Adipose tissue (tissue), 3 donors: ENCODE measurements around the gene UNG. TPM values are rescaled to one million over a fixed set of nuclear protein-coding genes. Genes with fewer than 3 reads are reported as not detected.

Experiments
- H3K27ac ChIP-seq: one replicate; pipeline ENCODE4 v1.5.1; 2013; ENCODE audit warnings: low read depth, low read length
- WGBS, 3 donors: extraction: QIAGEN DNeasy Blood & Tissue Kit; methylation state at CpG; one replicate each; pipeline ENCODE4 v1.1.7; 2013; 5-methylcytosine and 5-hydroxymethylcytosine counted together
- polyA plus RNA-seq, 3 donors: library from polyadenylated mRNA; stranded (reverse); fragments of 200-250 nt; gene quantifications; one replicate each; pipeline ENCODE4 v1.2.3, GENCODE V29; 2013
- donor health status: healthy with polysubstance abuse.
- donor health status: Bipolar disorder and iron deficiency.
- donor health status: healthy.

Gene UNG
- polyA plus RNA-seq, 3 donors: 12.0 to 28.6 (median 25.7) TPM

DNA sequence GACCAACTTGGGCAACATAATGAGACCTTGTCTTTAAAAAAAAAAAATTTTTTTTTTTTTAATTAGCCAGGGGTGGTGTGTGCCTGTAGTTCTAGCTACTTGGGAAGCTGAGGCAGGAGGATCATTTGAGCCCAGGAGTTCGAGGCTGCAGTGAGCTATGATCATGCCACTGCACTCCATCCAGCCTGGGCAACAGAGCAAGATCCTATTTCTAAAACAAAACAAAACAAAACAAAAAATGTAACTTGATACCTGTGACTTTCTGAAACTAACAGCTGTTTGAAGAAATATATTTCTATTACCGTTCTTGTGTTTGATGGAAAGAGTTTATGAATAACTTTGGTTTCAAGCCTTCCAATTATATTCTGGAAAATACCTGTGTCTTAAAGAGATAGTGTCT, 17.2 kb downstream of the UNG start:
- no peak overlapping the region for H3K27ac ChIP-seq
- WGBS, 3 donors: 35 to 79% (median 70%) methylated on average over 2 of the region's 2 CpGs

DNA sequence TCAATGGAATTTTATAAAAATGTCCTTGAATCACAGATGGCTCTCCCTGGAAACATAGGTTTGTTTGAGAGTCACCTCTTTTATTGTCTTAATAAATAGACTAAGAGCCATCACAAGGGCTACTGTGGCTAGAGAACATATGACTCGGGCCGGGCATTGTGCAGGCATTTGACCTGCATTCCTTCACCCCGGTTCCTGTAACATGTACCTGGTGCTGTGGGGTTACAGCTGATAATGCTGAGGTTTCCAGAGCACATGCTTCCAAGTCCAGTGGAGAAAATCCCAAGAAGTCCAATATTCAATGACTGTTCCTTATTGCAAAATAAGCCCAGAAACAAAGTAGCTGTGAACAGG, 18.0 kb downstream of the UNG start:
- WGBS, 3 donors: 17 to 58% (median 49%) methylated on average over 3 of the region's 3 CpGs
- no peak overlapping the region for H3K27ac ChIP-seq

DNA sequence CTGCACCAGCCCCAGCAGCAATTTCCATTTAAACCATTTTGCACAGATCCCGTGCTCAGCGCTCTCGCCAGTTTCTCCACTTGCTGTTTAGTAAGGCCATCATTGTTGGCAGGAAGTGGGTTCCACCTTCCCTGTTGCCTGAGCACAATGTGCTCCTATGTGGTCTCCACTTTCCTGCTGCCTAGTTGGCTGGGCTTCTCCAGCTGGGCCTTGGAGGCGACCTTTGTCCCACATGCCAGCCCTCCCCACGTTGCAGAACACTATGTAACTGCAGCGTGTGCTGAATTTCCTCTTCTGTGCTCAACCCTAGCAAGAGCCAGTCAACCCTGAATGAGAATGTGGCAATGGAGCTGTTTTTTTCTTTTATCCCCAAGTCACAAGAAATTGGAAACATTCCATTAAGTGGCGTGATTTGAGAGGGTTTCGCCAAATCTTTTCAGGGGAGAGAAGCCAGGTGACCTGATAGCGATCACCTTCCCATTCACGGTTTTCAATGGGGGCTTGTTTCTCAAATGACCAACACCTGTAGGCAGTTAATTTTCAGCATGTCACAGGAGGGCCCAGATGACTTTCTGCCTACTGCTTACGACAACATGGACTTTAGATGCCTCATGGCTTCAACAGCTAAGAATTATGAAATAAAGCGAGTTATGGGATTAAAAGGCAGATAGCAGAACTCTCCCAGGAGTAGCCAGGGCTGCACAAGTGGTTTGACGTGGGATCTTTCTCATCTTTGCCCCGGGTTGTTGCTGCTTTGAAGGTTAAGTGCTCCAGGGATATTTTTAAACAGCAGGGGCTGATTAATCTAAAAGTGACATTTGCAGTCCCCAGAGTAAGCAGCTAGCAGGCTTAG, 18.6 kb downstream of the UNG start, which contains the start of gene ACACB:
TSS of gene ACACB (plus strand) at position 830 of the 853 bp plus-strand sequence. CDS start 22,819 bp downstream, outside the sequence.
- H3K27ac ChIP-seq: peak within 1 kb of the TSS; percentile 81

DNA sequence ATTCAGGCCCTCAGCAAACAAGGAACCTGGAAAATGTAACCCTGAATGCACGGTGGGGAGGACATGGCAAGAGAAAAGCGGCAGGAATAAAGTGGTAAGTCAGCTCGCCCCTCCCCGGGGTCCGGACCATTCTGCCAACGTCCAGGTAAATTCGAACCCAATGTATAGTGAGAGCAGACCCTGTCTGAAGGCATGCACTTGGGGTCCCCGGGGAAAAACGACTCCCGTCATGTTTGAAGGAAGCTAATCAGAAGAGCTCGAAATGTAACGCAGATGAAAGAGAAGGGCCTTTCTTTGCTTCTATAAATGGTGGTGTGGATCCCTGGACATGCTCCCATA, 19.2 kb downstream of the UNG start:
- H3K27ac ChIP-seq: no peak overlapping the region
- WGBS, 3 donors: 31 to 75% (median 64%) methylated on average over 12 of the region's 12 CpGs

More for the DNA sequence above, 18.6 kb downstream of the UNG start, which contains the start of gene ACACB:
- 15 to 41% (median 33%) methylated on average over 14 of the region's 14 CpGs for WGBS, 3 donors

DNA sequence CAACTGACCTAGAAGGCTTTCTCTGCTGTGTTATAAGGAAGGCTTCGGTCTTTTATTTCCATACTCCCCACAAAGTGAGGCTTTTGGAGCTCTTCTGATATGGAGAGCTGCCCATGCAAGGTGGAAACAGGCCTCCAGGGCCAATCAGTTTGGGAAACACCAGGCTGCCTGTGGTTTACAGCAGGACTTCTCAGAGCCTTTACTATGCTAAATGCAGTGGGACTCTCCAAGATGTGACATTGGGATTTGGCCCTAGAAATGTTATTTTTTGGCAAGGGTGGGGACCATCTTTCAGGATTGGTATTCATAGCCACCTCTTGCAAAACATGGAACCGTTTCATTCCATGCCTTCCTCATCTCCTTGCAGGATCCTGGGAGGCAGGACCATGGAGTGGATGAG, 22.7 kb downstream of the UNG start:
- H3K27ac ChIP-seq: no peak overlapping the region
- 43 to 77% (median 66%) methylated on average over 2 of the region's 2 CpGs for WGBS, 3 donors

DNA sequence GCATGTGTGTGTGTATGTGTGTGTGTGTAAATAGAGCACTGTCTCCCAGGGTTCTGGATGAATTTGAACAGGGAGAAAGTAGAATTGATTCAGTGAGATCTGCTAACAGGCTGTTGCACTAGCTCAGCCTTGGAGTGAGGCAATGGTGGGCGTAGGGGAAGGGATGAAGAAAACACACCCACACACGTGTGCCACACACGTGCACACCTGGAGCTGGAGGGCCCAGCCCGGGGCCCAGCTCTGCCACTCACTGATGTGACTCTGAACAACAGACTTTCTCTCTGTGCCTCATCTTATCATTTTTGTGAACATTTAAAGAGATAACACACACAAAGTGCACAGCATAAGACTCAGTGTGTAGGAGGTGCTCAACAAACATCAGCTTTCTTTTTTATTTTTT, 23.2 kb downstream of the UNG start:
- WGBS, 3 donors: 58 to 68% (median 64%) methylated on average over 4 of the region's 4 CpGs
- no peak overlapping the region for H3K27ac ChIP-seq

DNA sequence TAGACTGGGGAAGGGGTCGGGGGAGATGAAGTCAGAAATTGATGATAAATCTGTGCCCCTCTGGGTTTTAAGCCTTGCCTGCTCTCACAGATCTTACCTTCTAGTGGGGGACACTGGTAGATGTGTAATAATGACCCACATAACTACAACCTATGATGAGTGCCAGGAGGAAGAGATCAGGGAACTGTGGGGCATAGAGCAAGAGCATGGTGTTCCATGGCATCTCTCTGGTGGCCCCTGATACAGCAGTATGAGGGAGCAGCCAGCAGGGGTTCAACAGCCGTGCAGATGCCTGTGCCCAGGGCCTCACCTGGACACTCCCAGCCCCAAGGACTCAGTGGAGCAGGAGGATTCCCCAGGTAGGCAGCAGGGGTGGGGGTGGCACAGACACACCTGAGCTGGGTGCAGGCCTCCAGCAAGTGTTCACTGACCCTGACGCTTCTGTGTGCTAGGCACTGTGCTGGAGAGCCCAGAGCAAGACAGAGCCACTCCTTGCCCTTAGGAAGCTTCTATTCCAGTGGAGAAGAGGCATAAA, 24.0 kb downstream of the UNG start:
- H3K27ac ChIP-seq: no peak overlapping the region
- 89 to 93% (median 91%) methylated on average over 3 of the region's 3 CpGs for WGBS, 3 donors

DNA sequence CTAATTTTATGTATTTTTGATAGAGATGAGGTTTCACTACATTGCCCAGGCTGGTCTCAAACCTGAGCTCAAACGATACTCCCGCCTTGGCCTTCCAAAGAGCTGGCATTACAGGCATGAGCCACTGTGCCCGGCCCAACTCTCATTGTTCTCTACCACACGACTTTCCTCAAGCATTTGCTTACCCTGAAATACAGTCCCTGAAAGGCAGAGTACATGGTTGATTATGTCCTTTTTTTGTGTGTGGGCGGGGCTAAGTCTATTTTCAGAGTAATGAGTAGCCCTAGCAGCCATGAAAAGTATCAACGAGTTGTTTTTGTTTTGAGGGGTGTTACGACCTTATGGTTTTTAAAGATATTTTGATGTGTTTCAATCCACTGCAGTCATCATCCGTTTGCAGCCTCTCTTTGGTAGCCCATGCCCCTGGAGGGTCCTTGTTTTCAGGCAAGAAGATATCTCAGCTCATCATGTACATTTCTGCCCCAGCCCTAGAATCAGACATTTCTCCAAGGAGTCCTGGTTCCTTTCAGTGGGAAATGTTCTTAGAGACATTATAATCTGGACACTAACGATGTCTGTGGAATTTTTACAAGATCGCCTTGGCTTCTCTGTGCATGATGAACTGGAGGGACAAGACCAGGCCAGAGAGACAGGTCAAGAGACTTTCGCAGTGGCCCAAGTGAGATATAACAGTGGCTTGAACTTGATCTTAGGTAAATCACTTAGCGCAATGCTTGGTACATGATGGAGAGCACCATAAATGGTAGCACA, 27.7 kb downstream of the UNG start:
- H3K27ac ChIP-seq: no peak overlapping the region
- 86 to 87% (median 86%) methylated on average over 12 of the region's 12 CpGs for WGBS, 3 donors

DNA sequence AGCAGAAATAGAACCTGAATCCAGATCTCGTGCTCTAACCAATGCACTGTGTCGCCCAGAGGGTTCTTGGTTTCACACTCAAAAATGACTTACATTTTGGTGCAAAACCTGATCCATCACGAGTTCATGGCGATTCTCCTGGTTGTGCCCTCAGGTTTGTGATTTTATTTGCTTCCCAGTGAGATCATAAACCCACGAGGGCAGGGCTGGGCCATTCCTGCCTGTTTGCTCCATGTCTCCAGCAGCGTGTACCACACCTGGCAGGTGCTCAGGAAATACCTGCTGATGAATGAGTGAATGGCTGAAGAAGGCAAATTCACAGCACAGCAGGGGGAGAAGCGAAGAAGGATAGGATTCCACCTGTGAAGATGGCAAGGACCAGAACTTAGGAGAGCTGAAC, 28.4 kb downstream of the UNG start:
- WGBS, 3 donors: 72 to 91% (median 88%) methylated on average over 7 of the region's 7 CpGs
- no peak overlapping the region for H3K27ac ChIP-seq

DNA sequence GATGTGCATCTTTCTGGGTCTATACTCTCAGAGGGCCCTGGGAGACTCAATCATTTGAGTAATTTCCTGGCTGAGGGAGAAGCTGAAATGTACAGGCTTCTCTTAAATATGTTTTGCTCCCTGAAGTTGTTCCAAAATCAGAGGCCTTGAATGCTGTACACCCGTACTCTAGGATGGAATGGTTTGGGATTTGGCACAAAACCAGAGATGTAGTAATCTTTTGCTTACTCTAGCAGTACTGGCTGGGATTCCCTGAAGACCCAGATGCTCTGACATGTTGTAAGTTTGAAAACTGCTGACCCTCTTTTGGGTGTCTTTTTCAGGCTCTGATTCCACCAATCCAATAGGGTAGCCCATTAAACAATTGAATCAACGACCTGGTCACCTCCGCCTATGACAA, 29.4 kb downstream of the UNG start:
- H3K27ac ChIP-seq: no peak overlapping the region
- WGBS, 3 donors: 60 to 72% (median 69%) methylated on average over 3 of the region's 3 CpGs

DNA sequence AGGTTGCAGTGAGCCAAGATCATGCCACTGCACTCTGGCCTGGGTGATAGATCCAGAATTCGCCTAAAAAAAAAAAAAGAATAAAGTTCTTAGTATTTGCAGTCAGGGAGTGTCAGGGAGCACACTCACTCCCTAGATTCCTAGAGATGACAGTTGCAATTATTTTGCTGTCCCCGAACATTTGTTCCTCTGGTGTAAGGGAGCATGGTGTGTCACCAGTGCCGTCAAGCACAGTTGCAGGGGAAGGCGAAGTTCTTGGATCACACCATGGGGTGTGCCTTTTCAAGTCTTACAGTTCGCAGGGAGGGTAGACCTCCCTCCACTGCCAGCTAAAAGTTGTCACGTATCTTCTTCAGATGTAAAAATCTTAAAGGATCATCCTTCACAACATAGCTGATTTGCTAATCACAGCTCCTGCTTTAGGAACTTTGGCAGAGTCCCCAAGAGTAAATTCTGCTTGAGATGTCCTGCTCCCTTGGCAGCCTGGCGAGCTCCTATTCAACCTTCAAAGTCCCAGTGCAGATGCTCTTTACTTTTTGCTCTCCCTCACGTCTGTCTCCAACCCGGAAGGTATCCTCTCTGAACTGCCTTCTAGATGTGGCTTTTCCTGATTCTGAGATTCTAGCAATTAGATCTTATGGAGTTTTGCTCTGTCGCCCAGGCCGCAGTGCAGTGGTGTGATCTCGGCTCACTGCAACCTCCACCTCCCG, 30.3 kb downstream of the UNG start:
- H3K27ac ChIP-seq: no peak overlapping the region
- WGBS, 3 donors: 84 to 91% (median 87%) methylated on average over 13 of the region's 13 CpGs

DNA sequence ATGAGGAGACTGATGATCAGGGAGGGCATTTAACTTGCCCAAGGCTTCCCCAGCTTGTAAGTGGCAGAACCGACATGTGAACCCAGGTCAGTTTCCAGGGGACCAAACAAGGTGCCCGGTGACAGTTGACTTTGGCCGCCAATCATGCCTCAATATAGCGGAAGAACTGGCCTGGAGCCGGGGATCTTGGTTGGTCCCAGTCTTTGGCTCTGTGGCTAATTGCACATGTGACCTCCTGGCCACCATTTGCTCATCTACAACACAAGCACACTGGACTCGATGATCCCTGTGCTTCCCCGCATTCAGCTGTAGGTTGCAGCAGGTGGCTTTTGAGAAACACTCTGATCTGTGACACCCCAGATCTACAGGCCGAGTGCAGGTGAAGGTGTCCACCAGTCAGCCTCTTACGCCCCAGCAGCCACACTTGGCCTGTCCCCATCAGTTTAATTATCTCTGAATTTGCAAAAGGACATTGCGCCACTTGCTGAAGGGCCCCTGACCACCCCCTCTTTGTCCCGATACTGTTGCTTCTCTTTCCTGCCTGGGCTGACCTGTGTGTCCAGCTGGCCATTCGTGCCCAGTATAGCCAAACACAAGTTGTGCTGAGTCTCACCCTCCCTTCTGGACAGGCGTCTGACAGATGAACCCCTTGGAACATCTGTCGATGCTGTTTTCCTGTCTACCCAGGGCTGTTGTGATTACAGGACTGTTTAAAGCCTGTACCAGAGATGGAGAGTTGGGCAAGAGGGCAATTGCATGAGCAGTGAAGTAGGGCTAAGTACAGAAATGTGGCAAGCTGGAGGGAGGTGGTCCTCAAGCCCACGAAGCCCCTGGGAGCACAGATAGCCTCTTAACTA, 33.1 kb downstream of the UNG start:
- H3K27ac ChIP-seq: no peak overlapping the region
- 74 to 77% (median 77%) methylated on average over 15 of the region's 15 CpGs for WGBS, 3 donors

DNA sequence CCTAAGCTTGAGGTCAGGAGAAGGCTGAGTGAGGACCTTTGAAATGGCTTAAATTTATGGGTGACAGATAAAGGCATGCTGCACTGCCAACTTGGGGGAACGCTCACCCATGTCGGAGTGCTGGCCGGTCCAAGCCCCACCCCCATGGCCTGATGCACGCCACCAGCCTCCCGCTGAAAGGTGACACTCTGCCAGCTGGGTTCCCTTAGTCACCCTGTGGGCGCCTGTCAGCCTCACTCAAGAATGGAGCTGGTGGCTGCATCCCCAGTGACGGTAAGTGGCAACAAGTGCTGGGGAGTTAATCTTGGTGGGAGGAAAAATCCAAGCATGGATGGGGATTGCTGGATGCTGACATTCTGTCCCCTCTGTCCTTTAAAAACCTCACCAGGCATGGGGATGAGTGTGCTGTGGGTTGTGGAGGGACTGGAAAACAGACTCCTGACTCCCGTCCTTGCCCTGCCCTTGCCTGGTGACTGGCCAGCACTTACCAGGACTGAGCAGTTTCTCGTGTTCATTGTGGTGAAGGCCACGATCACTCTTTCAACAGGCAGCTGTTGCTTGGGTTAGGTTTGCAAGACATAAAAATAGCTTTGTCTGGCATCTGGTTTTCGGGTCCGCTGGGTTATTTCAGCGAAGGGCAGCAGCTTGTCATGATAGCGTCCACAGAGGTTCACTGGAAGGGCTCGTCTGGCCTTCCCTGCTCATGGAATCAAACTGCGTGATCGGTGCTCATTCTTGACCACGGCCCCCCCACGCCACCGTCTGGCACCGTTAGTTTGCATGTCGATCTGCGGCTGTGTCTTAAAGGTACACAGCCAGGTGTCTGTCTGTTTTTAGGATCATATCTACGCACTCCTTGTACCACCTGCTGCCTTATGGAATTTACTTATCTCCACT, 34.0 kb downstream of the UNG start:
- 23 to 69% (median 64%) methylated on average over 24 of the region's 24 CpGs for WGBS, 3 donors
- H3K27ac ChIP-seq: no peak overlapping the region

DNA sequence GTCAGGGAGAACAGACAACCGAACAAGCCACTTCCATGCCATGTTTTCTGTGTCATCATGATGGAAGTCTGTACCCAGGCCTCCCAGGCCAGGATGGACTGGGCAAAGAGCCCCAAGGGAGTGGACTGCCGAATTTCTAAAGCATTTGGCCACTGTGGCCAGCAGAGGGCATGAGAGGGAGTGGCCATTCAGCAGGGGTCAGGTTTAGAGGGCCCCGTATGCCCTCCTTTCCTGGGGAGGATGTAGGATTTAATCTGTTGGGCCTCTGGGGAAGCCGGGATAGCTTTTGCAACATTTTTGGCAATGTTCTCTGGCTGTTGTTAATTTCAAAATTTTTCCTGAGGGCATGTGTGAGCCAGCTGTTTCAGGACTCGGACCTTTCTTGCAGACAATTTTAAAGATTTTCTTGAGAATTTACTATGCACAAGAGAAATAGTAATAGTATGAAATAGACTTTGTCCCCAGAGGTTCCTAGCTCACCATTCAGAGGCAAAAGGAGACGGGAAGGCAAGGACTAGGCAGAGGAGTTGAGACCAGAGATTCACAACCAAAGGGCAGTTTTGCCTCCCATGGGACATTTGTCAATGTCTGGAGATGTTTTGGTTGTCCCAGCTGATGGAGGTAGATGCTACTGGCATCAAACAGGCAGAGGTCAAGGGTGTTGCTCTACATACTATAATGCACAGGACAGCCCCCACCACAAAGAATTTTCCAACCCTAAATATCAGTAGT, 37.0 kb downstream of the UNG start:
- no peak overlapping the region for H3K27ac ChIP-seq
- 31 to 49% (median 32%) methylated on average over 6 of the region's 6 CpGs for WGBS, 3 donors

DNA sequence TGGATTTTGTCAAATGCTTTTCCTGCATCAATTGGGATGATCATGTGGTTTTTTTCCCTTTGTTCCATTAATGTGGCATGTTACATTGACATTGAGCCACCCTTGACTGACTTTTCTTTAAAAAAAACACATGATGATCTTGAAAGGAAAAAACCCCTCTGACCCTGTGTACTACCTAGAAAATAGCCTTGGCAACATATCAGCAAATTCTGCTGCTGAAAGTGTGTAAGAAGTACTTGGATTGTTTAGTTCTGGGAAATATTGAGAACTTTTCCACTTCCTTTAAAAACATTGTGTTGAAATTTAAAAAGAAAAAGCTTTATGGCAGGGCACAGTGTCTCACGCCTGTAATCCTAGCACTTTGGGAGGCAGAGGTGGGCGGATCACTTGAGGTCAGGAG, 39.7 kb downstream of the UNG start:
- no peak overlapping the region for H3K27ac ChIP-seq
- 49 to 78% (median 67%) methylated on average over 2 of the region's 2 CpGs for WGBS, 3 donors

DNA sequence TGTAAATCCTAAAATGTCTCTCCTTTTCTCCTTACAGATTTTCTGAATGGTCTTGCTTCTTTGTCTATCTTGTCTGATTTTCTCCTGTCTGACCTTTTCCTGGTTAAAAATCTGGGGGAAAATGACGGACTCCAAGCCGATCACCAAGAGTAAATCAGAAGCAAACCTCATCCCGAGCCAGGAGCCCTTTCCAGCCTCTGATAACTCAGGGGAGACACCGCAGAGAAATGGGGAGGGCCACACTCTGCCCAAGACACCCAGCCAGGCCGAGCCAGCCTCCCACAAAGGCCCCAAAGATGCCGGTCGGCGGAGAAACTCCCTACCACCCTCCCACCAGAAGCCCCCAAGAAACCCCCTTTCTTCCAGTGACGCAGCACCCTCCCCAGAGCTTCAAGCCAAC, 42.0 kb downstream of the UNG start:
- 76 to 87% (median 86%) methylated on average over 9 of the region's 9 CpGs for WGBS, 3 donors
- H3K27ac ChIP-seq: no peak overlapping the region
